GM12874 (cell line): Measurements from ENCODE around the gene HLCS.

ENCODE experiments used
- TF ChIP-seq, protein P1 (sequence below): IDR thresholded peaks from 2 replicates; pipeline ENCODE4 v1.5.1; 2011; ENCODE audit warnings: low read depth, mild to moderate bottlenecking, control low read depth, low read length, moderate library complexity; ENCODE audit not compliant: insufficient read depth

HLCS gene

DNA sequence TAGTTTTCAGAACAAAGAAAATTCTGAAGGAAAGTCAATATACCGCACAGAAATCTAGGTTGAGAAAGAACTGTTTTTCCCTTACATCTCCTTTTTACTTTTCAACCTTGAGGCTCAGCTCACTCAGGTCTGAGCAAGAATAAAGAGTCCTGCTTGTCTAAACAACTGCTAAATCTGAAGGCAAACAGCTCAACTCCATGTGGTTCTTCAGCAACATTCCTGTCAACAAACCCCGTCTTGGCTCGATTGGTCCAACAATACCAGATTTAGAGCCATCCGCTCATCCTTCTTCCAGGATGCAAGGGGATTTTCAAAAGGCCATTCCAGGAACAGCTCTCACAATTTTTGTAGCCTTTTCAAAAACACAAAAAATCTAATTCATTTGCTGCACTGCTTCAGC lies 119.8 kb downstream of the HLCS start:
- TF ChIP-seq, protein P1, sequence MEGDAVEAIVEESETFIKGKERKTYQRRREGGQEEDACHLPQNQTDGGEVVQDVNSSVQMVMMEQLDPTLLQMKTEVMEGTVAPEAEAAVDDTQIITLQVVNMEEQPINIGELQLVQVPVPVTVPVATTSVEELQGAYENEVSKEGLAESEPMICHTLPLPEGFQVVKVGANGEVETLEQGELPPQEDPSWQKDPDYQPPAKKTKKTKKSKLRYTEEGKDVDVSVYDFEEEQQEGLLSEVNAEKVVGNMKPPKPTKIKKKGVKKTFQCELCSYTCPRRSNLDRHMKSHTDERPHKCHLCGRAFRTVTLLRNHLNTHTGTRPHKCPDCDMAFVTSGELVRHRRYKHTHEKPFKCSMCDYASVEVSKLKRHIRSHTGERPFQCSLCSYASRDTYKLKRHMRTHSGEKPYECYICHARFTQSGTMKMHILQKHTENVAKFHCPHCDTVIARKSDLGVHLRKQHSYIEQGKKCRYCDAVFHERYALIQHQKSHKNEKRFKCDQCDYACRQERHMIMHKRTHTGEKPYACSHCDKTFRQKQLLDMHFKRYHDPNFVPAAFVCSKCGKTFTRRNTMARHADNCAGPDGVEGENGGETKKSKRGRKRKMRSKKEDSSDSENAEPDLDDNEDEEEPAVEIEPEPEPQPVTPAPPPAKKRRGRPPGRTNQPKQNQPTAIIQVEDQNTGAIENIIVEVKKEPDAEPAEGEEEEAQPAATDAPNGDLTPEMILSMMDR: no peak

DNA sequence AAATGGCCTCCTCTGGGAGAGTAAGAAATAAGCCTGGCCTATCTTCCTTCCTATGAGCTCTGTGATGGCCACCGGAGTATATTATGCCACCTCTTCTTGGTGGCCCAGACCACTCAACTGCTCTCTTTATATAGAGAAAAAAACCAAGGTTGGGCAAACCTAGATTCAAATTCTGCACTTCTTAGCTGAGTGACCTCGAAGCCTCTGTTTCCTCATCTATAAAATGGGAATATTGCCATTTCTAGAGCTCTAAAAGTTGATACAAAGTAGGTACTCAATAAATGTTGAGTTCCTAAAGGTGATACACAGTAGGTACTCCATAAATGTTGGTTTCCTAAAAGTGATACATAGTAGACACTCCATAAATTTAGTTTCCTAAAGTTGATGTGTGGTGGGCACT lies 120.7 kb downstream of the HLCS start:
- TF ChIP-seq, protein P1: no peak

DNA sequence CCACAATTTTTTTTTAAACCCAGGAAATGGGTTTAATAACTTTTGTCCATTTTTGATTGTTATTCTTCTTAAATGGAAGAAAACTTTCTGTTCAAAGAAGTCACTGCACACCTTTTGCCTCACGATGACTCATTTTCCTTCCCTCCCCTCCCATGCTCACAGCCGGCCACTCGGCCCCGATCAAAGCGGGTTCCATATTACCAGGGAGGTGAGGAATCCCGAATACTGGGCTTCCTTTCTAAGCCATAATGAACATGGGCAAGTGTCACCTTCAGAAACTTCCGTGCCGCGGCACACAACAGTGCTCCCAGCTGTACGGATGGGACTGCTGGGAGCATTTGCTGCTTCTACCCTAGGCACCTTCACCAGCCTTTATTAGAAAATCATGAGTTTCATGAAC lies 121.4 kb downstream of the HLCS start:
- TF ChIP-seq, protein P1: no peak

DNA sequence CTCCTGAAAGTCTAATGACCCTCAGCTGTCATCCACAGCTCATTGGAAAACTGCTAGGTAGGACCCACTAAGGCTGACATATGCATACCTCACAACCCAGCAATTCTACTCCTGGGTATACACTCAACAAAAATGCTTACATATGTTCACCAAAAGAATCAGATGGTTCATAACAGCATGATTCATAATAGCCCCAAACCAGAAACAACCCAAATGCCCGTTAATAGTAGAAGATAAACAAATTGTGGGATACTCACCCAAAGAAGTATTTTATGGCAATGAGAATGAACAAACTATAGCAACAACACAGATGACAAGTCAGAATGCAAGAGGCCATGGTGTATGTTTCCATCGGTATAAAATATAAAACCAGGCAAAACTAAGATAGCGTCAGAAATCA lies 124.6 kb downstream of the HLCS start:
- TF ChIP-seq, protein P1: no peak

DNA sequence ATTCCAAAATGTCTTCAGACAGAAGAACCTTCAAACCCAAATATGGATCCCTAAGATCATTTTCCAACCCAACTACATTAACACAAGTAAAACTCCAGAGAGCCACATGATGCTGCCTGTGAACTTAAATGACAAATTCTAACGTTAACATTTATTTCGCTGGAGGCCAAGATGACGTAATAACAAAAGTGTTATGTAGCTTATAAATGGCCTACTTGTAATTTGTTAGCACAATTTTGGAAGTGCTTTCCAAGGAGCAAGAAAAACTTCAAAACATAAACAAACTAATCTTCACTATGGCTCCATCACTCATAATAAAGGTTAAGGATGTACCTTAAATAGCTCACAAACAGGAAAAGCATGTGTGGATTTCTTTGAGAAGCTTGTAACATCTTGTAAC lies 126.7 kb downstream of the HLCS start:
- TF ChIP-seq, protein P1: no peak

DNA sequence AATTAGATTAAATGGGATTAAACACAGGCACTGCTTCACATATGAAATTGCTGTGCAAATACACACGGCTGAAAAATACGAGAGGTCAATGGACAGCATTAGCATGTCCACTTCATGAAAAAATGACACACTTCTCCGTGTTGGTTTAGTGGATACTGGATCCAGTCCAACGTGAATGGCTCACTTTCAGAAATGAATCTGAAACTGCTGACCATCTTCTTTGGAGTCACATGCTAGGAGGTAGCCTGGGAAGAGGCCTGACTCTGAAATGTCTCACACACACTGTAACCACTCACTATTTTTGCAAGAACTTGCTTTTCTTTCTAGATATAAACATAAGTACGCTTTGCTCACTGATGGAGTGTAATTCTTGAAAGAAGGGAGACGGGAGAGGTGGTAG lies 127.3 kb downstream of the HLCS start:
- TF ChIP-seq, protein P1: no peak

DNA sequence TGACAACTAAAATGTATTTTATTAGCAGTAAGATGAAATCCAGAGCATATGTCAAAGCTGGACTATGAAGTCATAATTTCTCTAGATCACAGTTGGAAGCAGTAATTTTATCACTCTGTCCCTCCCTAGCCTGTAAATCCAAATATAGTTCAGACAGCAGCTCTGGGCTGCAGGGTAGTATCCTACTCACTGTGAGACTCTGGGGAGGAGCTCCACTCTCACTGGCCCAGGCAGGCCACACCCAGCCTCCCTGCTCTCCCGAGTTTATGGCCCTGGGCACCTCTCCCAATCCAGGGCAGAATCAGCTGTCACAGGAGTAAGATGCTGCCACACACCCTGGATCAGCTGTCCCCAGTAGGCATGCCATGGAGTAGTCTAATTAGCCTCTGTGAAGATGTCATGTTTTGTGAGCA lies 131.1 kb downstream of the HLCS start:
- TF ChIP-seq, protein P1: no peak

DNA sequence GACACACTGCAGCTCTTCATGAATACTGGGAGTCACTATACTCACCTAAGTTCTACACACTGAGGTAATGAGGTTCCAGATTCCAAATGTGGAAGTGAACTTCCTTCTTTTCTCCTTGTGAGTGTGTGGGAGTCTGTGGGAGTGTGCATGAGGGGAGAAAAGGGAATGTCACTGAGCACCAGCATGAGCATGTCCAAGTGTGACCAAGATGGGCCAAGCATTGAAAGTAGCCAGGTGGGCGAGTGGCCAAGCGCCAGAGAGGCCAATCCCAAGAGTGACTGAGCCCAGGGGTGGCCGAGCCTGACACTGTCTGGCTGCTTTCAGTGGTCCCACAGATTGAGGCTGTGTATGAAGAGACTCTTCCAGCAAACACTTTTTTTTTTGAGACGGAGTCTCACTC lies 132.3 kb downstream of the HLCS start:
- TF ChIP-seq, protein P1: no peak
